Measurements from ENCODE around the gene TK1. TPM values are rescaled to one million over a fixed set of nuclear protein-coding genes. Genes with fewer than 3 reads are reported as not detected.

The TK1 gene
- polyA plus RNA-seq, 1 of the 3 experiments (the other 2 are of a cell fraction): 112 TPM

DNA sequence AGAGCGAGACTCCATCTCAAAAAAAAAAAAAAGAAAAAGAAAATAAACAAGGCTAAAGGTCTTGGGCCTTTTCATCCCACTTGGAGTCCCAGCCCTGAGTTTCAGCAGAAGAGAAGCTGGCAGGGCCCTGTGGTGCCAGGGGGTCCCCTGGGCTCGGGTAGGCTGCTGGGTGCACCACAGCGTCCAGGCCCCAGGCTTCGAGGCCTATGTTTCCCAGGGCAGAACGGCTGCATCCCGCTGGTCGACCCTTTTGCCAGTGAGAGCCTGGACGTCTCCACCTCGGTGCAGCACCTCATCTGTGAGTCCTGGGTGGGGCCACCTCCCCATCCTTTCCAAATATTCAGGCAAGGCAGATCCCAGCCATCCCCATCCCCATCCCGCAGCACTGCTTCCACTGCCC is 46.8 kb upstream of the TK1 start:
- Histone ChIP-seq H3K9me2 (no peaks in the 10 kb centered on the region), H4K20me1 (ENCODE audit: insufficient read depth) (no peaks in the 10 kb centered on the region), H3K27me3 (ENCODE audit: insufficient read depth) (peaks cover 21% of the 10 kb centered on the region), H3K4me3 (ENCODE audit: low read depth in 2 of 2, low read length in 1 of 2) (no peak overlapping the region), H2AFZ (ENCODE audit: low read depth) (no peak overlapping the region), H3K36me3 (replicated peaks in 1 of 2; ENCODE audit: control insufficient read depth in 1 of 2, insufficient read depth in 2 of 2, low read length in 1 of 2) (no peaks in the 10 kb centered on the region), H3K9me3 (no peaks in the 10 kb centered on the region), H3K4me2 (no peak overlapping the region), H3K27ac (ENCODE audit: low read depth in 2 of 2, low read length in 1 of 2) (no peak overlapping the region), H3F3A (replicated peaks; ENCODE audit: insufficient read depth) (no peaks in the 10 kb centered on the region), H3K79me2 (ENCODE audit: insufficient read depth) (no peaks in the 10 kb centered on the region), H3K9ac (no peak overlapping the region), H3K4me1 (ENCODE audit: control insufficient read depth in 1 of 2, insufficient read depth in 2 of 2, low read depth in 1 of 2, low read length in 1 of 2) (peaks cover 0 to 32% of the 10 kb centered on the region in 2 experiments; a peak in 1 of 4 replicates)
- CTCF ChIA-PET: interaction anchor here (6.4 kb wide), 1 partner anchor 17 kb away, joined by 95 read pairs; no protein-coding TSS in a partner anchor
- POLR2A ChIA-PET: interaction anchor here (0.6 kb wide), 1 partner anchor 23 kb away, joined by 3 read pairs; no protein-coding TSS in a partner anchor
- 84% methylated on average over 10 of the region's 10 CpGs for WGBS (ENCODE audit: low lambda C conversion rate)
- TF ChIP-seq, protein P1, sequence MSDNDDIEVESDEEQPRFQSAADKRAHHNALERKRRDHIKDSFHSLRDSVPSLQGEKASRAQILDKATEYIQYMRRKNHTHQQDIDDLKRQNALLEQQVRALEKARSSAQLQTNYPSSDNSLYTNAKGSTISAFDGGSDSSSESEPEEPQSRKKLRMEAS (IDR thresholded peaks at IDR 0.05; ENCODE audit: low read depth): no peak
- no peak for TF ChIP-seq FOSL2 (IDR thresholded peaks at IDR 0.05; ENCODE audit: borderline replicate concordance, low read depth)
- no peak for TF ChIP-seq GATA2 (CRISPR knock-in tag; IDR thresholded peaks at IDR 0.05)
- TF ChIP-seq, protein P2, sequence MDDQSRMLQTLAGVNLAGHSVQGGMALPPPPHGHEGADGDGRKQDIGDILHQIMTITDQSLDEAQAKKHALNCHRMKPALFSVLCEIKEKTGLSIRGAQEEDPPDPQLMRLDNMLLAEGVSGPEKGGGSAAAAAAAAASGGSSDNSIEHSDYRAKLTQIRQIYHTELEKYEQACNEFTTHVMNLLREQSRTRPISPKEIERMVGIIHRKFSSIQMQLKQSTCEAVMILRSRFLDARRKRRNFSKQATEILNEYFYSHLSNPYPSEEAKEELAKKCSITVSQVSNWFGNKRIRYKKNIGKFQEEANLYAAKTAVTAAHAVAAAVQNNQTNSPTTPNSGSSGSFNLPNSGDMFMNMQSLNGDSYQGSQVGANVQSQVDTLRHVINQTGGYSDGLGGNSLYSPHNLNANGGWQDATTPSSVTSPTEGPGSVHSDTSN (IDR thresholded peaks at IDR 0.05): no peak
- TF ChIP-seq SMC3 (IDR thresholded peaks at IDR 0.05; ENCODE audit: low read depth, low read length): no peak
- TF ChIP-seq, protein P3, sequence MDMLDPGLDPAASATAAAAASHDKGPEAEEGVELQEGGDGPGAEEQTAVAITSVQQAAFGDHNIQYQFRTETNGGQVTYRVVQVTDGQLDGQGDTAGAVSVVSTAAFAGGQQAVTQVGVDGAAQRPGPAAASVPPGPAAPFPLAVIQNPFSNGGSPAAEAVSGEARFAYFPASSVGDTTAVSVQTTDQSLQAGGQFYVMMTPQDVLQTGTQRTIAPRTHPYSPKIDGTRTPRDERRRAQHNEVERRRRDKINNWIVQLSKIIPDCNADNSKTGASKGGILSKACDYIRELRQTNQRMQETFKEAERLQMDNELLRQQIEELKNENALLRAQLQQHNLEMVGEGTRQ (IDR thresholded peaks at IDR 0.05; ENCODE audit: borderline replicate concordance, low read depth, low read length): no peak
- no peak for TF ChIP-seq EZH2phosphoT487 (IDR thresholded peaks at IDR 0.05; ENCODE audit: borderline replicate concordance, low read depth)
- no peak for TF ChIP-seq MEF2A (IDR thresholded peaks at IDR 0.05; ENCODE audit: borderline replicate concordance, low read depth)
- TF ChIP-seq, protein P4, sequence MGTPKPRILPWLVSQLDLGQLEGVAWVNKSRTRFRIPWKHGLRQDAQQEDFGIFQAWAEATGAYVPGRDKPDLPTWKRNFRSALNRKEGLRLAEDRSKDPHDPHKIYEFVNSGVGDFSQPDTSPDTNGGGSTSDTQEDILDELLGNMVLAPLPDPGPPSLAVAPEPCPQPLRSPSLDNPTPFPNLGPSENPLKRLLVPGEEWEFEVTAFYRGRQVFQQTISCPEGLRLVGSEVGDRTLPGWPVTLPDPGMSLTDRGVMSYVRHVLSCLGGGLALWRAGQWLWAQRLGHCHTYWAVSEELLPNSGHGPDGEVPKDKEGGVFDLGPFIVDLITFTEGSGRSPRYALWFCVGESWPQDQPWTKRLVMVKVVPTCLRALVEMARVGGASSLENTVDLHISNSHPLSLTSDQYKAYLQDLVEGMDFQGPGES (IDR thresholded peaks at IDR 0.05; ENCODE audit: low read depth, low read length): no peak
- no peak for TF ChIP-seq YY1 (IDR thresholded peaks at IDR 0.05; ENCODE audit: low read depth)
- TF ChIP-seq CHD2 (IDR thresholded peaks at IDR 0.05; ENCODE audit: low read length, partially characterized antibody): no peak
- no peak for TF ChIP-seq RFX5 (IDR thresholded peaks at IDR 0.05; ENCODE audit: low read length)
- TF ChIP-seq, protein P5, sequence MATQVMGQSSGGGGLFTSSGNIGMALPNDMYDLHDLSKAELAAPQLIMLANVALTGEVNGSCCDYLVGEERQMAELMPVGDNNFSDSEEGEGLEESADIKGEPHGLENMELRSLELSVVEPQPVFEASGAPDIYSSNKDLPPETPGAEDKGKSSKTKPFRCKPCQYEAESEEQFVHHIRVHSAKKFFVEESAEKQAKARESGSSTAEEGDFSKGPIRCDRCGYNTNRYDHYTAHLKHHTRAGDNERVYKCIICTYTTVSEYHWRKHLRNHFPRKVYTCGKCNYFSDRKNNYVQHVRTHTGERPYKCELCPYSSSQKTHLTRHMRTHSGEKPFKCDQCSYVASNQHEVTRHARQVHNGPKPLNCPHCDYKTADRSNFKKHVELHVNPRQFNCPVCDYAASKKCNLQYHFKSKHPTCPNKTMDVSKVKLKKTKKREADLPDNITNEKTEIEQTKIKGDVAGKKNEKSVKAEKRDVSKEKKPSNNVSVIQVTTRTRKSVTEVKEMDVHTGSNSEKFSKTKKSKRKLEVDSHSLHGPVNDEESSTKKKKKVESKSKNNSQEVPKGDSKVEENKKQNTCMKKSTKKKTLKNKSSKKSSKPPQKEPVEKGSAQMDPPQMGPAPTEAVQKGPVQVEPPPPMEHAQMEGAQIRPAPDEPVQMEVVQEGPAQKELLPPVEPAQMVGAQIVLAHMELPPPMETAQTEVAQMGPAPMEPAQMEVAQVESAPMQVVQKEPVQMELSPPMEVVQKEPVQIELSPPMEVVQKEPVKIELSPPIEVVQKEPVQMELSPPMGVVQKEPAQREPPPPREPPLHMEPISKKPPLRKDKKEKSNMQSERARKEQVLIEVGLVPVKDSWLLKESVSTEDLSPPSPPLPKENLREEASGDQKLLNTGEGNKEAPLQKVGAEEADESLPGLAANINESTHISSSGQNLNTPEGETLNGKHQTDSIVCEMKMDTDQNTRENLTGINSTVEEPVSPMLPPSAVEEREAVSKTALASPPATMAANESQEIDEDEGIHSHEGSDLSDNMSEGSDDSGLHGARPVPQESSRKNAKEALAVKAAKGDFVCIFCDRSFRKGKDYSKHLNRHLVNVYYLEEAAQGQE (IDR thresholded peaks at IDR 0.05; ENCODE audit: low read depth, low read length): no peak
- TF ChIP-seq EP300 (IDR thresholded peaks at IDR 0.05; ENCODE audit: borderline replicate concordance in 1 of 2, low read depth in 1 of 2, low read length in 1 of 2): no peak
- no peak for TF ChIP-seq FOXJ3 (CRISPR knock-in tag; IDR thresholded peaks at IDR 0.05)
- no peak for TF ChIP-seq GABPA (IDR thresholded peaks at IDR 0.05; ENCODE audit: low read depth)
- TF ChIP-seq RAD21 (IDR thresholded peaks at IDR 0.05; ENCODE audit: low read length): no peak
- DNase-seq: no peak

Measured in SK-N-SH (cell line).